Middle frontal gyrus (tissue), 1 donor: ENCODE results near the gene SLC4A5.

ENCODE experiments used
- DNase-seq: peaks from one replicate; pipeline ENCODE4 v3.0.0-alpha.2; 2015; ENCODE audit warnings: low spot score; ENCODE audit errors: extremely low spot score

SLC4A5 gene

GRCh38 chr2:74343316-74343715 is at the start of gene SLC4A5:
SLC4A5 (minus strand) TSS chr2:74343416; CDS start chr2:74315023, 28,393 bp downstream.
- no peak for DNase-seq

- no peak for DNase-seq
These were observed 49.2 kb upstream of the SLC4A5 start for GRCh38 chr2:74392449-74392743.

- peak; percentile 92 for DNase-seq
These were observed 48.6 kb upstream of the SLC4A5 start for GRCh38 chr2:74391580-74392448.

- no peak for DNase-seq
These were observed 48.0 kb upstream of the SLC4A5 start for GRCh38 chr2:74391209-74391579.

GRCh38 chr2:74390606-74391005 is 47.4 kb upstream of the SLC4A5 start:
- no peak for DNase-seq

- DNase-seq: no peak
These were observed 44.1 kb upstream of the SLC4A5 start for GRCh38 chr2:74387346-74387745.

- peak; percentile 79 for DNase-seq
These were observed 42.2 kb upstream of the SLC4A5 start for GRCh38 chr2:74385396-74385795.

- DNase-seq: no peak
These were observed 40.8 kb upstream of the SLC4A5 start for GRCh38 chr2:74384051-74384450.

GRCh38 chr2:74383254-74383653 is 40.0 kb upstream of the SLC4A5 start:
- no peak for DNase-seq

GRCh38 chr2:74381751-74382150 is 38.5 kb upstream of the SLC4A5 start:
- DNase-seq: no peak

GRCh38 chr2:74379851-74380789 is 36.9 kb upstream of the SLC4A5 start, which contains the start of gene DCTN1:
DCTN1 (minus strand) TSS chr2:74380311; CDS start chr2:74380037, 274 bp downstream.
- DNase-seq: peak; percentile 75

- no peak for DNase-seq
These were observed 34.8 kb upstream of the SLC4A5 start for GRCh38 chr2:74378007-74378406.

GRCh38 chr2:74375838-74376237 is 32.6 kb upstream of the SLC4A5 start:
- DNase-seq: no peak

- DNase-seq: peak; percentile 87
These were observed 31.4 kb upstream of the SLC4A5 start for GRCh38 chr2:74374509-74375205.

GRCh38 chr2:74373985-74374384 is 30.8 kb upstream of the SLC4A5 start:
- no peak for DNase-seq

GRCh38 chr2:74373221-74373676 is 30.0 kb upstream of the SLC4A5 start:
- DNase-seq: no peak

- no peak for DNase-seq
These were observed 29.5 kb upstream of the SLC4A5 start for GRCh38 chr2:74372674-74373073.

GRCh38 chr2:74371421-74371820 is 28.2 kb upstream of the SLC4A5 start:
- no peak for DNase-seq

- no peak for DNase-seq
These were observed 26.8 kb upstream of the SLC4A5 start for GRCh38 chr2:74369976-74370375.

GRCh38 chr2:74368499-74368898 is 25.3 kb upstream of the SLC4A5 start:
- DNase-seq: no peak

- no peak for DNase-seq
These were observed 24.6 kb upstream of the SLC4A5 start for GRCh38 chr2:74367789-74368188.

- DNase-seq: no peak
These were observed 22.8 kb upstream of the SLC4A5 start for GRCh38 chr2:74366036-74366435.
